Bladder microvascular endothelial cell (primary cell): ENCODE measurements around the gene MKRN3. TPM values are rescaled to one million over a fixed set of nuclear protein-coding genes. Genes with fewer than 3 reads are reported as not detected.

ENCODE experiments used
- total RNA-seq: library from RNA; depleted of rRNA; stranded (reverse); fragments of >200 nt; gene quantifications from 2 replicates; pipeline ENCODE4 v1.2.3, GENCODE V29; 2014

MKRN3 gene
- not detected in 2 replicates for total RNA-seq

DNA sequence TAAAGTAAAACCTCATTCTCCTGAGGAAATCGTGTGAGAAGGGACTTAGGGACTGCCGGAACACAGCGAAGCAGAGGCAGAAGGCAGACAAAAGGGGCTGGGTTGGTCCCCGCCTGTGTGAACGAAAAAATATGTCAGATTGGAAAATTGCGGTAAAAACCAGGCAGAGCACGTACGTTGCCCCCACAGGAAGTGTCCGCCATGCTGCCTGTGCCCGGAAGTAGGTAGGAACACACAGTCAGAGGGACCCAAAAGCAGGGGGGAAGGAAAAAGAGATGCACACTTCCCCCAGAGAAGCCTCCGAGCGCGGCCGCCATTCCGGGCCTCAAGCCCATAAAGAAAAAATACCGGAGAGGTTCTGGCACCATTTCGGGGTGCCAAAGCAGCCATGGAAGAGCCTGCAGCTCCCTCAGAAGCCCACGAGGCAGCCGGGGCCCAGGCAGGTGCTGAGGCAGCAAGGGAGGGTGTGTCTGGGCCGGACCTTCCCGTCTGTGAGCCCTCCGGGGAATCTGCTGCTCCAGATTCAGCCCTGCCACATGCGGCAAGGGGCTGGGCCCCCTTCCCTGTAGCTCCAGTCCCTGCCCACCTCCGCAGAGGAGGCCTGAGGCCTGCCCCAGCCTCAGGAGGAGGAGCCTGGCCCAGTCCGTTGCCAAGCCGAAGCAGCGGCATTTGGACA, at the start of gene MKRN3:
Gene MKRN3, plus strand, starts transcription at position 280 of the 676 bp plus-strand sequence. Its CDS starts 109 bp downstream, at position 389.

Other genes starting within 250 kb of the MKRN3 start
- not detected in 2 replicates for gene GOLGA6L26, start 231.5 kb upstream of the MKRN3 start, total RNA-seq
- gene GOLGA8S, start 210.9 kb upstream of the MKRN3 start, total RNA-seq: under 0.01 TPM in 1 of 2 replicates, not detected in the other
- gene GOLGA6L2, start 118.4 kb upstream of the MKRN3 start, total RNA-seq: not detected in 2 replicates
- not detected in 2 replicates for gene MAGEL2, start 82.2 kb downstream of the MKRN3 start, total RNA-seq
- 9.9 and 26.2 TPM in 2 replicates for gene NDN, start 121.6 kb downstream of the MKRN3 start, total RNA-seq